ENCODE measurements around the gene KIFC3.

The KIFC3 gene

DNA sequence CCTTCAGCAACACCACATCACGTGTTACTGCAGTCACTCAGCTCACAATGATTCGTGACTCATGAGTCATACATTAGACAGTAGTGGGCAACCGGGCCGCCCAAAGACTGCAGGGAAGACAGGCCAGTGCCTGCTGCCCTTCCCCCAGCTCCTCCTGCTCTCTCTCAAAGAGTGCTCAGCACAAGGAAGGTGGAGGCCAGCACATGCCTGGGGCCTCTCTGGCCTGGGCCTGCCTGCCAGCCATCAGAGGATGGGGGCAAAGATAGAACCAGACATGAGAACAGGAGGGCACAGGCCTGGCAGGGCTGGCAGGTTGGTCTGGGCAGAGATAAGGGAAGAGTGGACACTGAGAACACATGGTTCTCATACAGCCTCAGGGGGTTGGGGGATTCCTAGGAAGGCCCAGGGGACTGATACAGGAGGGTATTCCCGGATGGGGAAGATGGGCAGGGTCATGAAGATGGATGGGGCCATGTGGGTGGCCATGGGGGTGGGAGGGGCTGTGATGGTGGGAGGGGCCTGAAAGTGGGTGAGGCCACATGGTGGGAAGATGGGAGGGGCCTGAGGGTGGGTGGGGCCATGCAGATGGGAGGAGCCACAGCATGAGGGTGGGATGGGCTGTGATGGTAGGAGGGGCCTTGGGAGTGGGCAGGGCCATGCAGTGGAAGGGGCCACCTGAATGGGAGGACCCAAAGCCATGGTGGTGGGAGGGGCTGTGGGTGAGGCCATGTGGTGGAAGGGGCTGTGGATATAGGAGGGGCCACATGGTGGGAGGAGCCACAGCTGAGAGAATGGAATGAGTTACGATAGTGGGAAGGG lies 37.7 kb downstream of the KIFC3 start:
- peak; percentile 13 for DNase-seq
- Histone ChIP-seq H3K4me3 (ENCODE audit: low read length) (no peak overlapping the region), H3K79me2 (ENCODE audit: low read length) (no peaks in the 10 kb centered on the region), H3K4me2 (ENCODE audit: low read depth, low read length) (no peak overlapping the region), H3K36me3 (replicated peaks; ENCODE audit: insufficient read depth, low read length) (no peaks in the 10 kb centered on the region), H2AFZ (ENCODE audit: low read length) (no peak overlapping the region), H3K9me3 (replicated peaks; ENCODE audit: insufficient read depth, low read length) (no peaks in the 10 kb centered on the region), H3K27ac (ENCODE audit: low read length) (no peak overlapping the region), H3K9me2 (replicated peaks; ENCODE audit: insufficient read depth, low read length) (no peaks in the 10 kb centered on the region), H3K27me3 (replicated peaks; ENCODE audit: insufficient read depth, low read length) (no peaks in the 10 kb centered on the region), H3K9ac (ENCODE audit: low read length) (no peak overlapping the region), H3K4me1 (ENCODE audit: low read length) (no peaks in the 10 kb centered on the region), H3F3A (ENCODE audit: insufficient read depth, low read length) (no peaks in the 10 kb centered on the region), H4K20me1 (ENCODE audit: insufficient read depth, low read length) (no peaks in the 10 kb centered on the region)
- TF ChIP-seq EZH2 (optimal IDR thresholded peaks at IDR 0.05; ENCODE audit: low read depth, low read length) (no peak), EZH2phosphoT487 (IDR thresholded peaks at IDR 0.05; ENCODE audit: low read length) (no peak)
- TF ChIP-seq, protein P1, sequence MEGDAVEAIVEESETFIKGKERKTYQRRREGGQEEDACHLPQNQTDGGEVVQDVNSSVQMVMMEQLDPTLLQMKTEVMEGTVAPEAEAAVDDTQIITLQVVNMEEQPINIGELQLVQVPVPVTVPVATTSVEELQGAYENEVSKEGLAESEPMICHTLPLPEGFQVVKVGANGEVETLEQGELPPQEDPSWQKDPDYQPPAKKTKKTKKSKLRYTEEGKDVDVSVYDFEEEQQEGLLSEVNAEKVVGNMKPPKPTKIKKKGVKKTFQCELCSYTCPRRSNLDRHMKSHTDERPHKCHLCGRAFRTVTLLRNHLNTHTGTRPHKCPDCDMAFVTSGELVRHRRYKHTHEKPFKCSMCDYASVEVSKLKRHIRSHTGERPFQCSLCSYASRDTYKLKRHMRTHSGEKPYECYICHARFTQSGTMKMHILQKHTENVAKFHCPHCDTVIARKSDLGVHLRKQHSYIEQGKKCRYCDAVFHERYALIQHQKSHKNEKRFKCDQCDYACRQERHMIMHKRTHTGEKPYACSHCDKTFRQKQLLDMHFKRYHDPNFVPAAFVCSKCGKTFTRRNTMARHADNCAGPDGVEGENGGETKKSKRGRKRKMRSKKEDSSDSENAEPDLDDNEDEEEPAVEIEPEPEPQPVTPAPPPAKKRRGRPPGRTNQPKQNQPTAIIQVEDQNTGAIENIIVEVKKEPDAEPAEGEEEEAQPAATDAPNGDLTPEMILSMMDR (IDR thresholded peaks at IDR 0.05; ENCODE audit: low read length) = no peak

DNA sequence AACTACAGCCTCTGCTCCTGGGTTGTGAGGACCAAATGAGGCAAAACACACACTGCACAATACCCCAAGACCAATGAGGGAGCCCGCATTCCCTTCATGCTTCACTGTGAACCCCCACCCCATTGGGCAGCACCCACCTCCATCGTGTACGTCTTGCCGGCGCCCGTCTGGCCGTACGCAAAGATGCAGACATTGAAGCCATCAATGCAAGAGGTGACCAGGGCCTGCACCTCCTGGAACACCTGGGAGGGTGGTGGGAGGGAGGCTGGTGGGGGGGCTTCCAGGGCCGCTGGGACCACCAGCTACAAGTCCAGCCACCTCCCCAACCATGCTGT lies 38.3 kb downstream of the KIFC3 start:
- Histone ChIP-seq H3K9me3 (replicated peaks; ENCODE audit: insufficient read depth, low read length) (no peaks in the 10 kb centered on the region), H3K9ac (ENCODE audit: low read length) (no peak overlapping the region), H3F3A (ENCODE audit: insufficient read depth, low read length) (no peaks in the 10 kb centered on the region), H3K4me1 (ENCODE audit: low read length) (no peaks in the 10 kb centered on the region), H3K9me2 (replicated peaks; ENCODE audit: insufficient read depth, low read length) (no peaks in the 10 kb centered on the region), H4K20me1 (ENCODE audit: insufficient read depth, low read length) (no peaks in the 10 kb centered on the region), H3K27me3 (replicated peaks; ENCODE audit: insufficient read depth, low read length) (no peaks in the 10 kb centered on the region), H2AFZ (ENCODE audit: low read length) (no peak overlapping the region), H3K36me3 (replicated peaks; ENCODE audit: insufficient read depth, low read length) (no peaks in the 10 kb centered on the region), H3K79me2 (ENCODE audit: low read length) (no peaks in the 10 kb centered on the region), H3K27ac (ENCODE audit: low read length) (no peak overlapping the region), H3K4me2 (ENCODE audit: low read depth, low read length) (no peak overlapping the region), H3K4me3 (ENCODE audit: low read length) (no peak overlapping the region)
- no peak for DNase-seq
- TF ChIP-seq, protein P1 (IDR thresholded peaks at IDR 0.05; ENCODE audit: low read length) = no peak
- TF ChIP-seq EZH2 (optimal IDR thresholded peaks at IDR 0.05; ENCODE audit: low read depth, low read length) = no peak
- no peak for TF ChIP-seq EZH2phosphoT487 (IDR thresholded peaks at IDR 0.05; ENCODE audit: low read length)

DNA sequence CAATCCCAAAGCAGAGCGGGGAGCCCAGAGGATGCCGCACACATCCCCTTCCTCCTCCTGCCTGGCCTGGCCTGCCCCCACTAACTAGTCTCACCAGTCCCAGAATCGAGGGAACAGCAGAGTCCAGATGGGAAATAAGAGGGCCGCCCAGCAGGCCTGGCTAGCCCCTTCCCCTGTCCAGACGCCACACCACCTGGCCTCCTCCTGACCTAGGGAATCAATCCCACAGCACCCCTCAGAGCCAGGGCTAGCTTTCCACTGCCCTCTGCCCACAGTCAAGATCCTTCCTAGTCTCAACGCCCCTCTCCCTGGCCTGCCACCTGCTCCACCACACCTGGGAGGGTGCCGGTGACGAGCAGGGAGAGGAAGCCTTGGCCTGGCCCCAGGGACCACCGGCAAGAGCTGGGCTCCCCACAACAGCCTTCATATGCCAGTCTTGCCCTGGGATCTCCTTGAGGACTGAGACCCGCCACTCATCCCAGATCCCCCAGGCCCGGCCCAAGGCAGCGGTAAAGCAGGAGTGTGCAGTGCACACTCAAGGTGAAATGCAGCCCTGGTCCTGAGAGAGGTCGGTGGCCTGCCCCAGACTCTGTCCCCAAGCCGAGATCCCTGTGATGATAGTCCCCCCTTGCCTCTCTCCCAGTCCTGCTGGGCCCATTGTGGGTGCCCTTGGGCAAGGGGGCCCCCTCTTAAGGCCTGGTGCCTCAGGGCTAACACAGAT lies 38.8 kb downstream of the KIFC3 start:
- no peak overlapping the region for H3K4me3 ChIP-seq (ENCODE audit: low read length)
- no peaks in the 10 kb centered on the region for H3K4me1 ChIP-seq (ENCODE audit: low read length)
- no peak for DNase-seq
- H3K27me3 ChIP-seq (replicated peaks; ENCODE audit: insufficient read depth, low read length) = no peaks in the 10 kb centered on the region
- no peak overlapping the region for H3K9ac ChIP-seq (ENCODE audit: low read length)
- H2AFZ ChIP-seq (ENCODE audit: low read length) = no peak overlapping the region
- no peaks in the 10 kb centered on the region for H3K36me3 ChIP-seq (replicated peaks; ENCODE audit: insufficient read depth, low read length)
- no peak overlapping the region for H3K4me2 ChIP-seq (ENCODE audit: low read depth, low read length)
- no peaks in the 10 kb centered on the region for H3K79me2 ChIP-seq (ENCODE audit: low read length)
- no peak overlapping the region for H3K27ac ChIP-seq (ENCODE audit: low read length)
- no peaks in the 10 kb centered on the region for H4K20me1 ChIP-seq (ENCODE audit: insufficient read depth, low read length)
- no peaks in the 10 kb centered on the region for H3F3A ChIP-seq (ENCODE audit: insufficient read depth, low read length)
- TF ChIP-seq EZH2 (optimal IDR thresholded peaks at IDR 0.05; ENCODE audit: low read depth, low read length) (no peak), EZH2phosphoT487 (IDR thresholded peaks at IDR 0.05; ENCODE audit: low read length) (no peak)
- TF ChIP-seq, protein P1 (IDR thresholded peaks at IDR 0.05; ENCODE audit: low read length) = no peak
- no peaks in the 10 kb centered on the region for H3K9me2 ChIP-seq (replicated peaks; ENCODE audit: insufficient read depth, low read length)
- H3K9me3 ChIP-seq (replicated peaks; ENCODE audit: insufficient read depth, low read length) = no peaks in the 10 kb centered on the region
